GM04503 (cell line): ENCODE measurements around the gene ZNF132.
"Not testable (repeated sequence)": the region's sequence is repeated elsewhere in the genome, so short reads cannot be mapped to it uniquely, and the experiment has no call there.

Source experiments
- DNase-seq: peaks from one replicate; pipeline ENCODE4 v3.0.0-alpha.2; 2012; ENCODE audit warnings: low read depth

ZNF132 gene

GRCh38 chr19:58439576-58440554 lies at the start of gene ZNF132:
TSS of gene ZNF132 (minus strand) at chr19:58440153. CDS start at chr19:58439821, 332 bp downstream.
- DNase-seq, result peak; percentile 99

- not testable (repeated sequence) for DNase-seq
Measured at GRCh38 chr19:58484349-58484748, 44.4 kb upstream of the ZNF132 start.

DNA sequence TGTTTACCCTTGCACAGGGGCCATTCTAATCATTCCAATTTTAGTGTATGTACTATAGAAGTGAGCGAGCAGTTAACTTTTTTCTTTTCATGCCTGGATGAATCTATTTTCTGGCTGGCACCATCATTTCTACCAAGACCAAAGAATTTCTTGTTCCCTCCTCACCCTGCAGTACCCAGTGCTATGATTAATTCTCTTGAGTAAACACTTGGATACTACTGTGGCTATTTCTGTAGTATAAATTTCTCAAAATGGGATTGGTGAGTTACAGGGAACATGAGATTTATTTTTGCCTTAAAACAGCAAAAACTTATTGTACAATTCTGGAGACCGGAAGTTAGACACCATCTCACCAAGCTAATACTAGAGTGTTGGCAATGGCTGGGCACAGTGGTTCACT lies 43.8 kb upstream of the ZNF132 start:
- DNase-seq, result no peak

DNA sequence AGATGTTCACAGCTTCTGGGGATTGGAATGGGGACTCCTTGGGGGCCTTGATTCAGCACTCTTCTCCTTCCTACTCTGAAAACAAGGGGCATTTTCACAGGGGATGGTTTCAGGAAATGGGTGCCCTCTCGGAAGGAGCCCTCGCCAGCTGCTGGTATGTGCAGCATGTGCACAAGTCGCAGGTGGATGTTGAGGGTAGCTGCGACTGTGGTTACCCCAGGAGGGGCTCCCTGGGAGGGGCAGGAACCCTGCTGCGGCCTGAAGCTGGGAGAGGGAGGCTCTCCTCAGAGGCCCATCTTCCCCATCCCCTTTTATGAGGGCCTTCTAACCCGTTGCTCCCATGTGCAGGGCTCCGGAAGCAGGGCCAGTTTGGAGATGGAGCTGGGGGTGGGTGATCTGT lies 42.4 kb upstream of the ZNF132 start:
- DNase-seq, result no peak

DNA sequence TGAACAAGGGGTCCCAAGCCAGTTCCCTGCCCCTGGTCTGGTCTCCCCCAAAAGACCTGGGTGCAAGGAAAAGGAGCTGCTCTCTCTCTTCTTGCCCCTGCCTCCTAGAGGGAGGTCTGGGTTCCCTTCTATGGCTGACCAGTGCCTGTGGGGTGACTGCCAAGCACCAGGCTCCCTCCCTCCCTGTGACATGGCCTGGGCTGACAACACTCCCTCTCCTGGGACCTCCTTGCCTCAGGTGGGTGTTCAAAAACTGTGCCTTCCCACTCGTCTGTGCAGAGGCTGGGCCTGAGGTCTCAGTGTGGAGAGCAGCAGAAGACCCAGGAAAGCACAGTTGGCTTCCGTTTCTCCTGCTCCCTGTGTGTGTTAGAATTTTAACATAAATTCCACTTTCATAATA lies 40.9 kb upstream of the ZNF132 start:
- no peak for DNase-seq

GRCh38 chr19:58480481-58480830 lies 40.5 kb upstream of the ZNF132 start:
- DNase-seq, result no peak

- no peak for DNase-seq
Measured at GRCh38 chr19:58479736-58480480, 40.0 kb upstream of the ZNF132 start.

- no peak for DNase-seq
Measured at GRCh38 chr19:58479303-58479702, 39.4 kb upstream of the ZNF132 start.

- DNase-seq, result no peak
Measured at GRCh38 chr19:58477871-58478270, 37.9 kb upstream of the ZNF132 start.

DNA sequence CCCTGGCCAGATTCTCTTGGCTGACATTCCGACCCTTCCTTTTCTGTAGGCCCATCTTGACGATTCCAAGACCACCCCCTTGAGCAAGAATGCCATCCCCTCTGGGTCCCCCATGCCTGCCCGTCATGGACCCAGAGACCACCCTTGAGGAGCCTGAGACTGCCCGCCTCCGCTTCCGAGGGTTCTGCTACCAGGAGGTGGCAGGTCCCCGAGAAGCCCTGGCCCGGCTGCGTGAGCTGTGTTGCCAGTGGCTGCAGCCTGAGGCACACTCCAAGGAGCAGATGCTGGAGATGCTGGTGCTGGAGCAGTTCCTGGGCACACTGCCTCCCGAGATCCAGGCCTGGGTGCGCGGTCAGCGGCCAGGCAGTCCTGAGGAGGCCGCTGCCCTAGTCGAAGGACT lies 37.2 kb upstream of the ZNF132 start:
- no peak for DNase-seq

GRCh38 chr19:58476498-58477015 lies 36.6 kb upstream of the ZNF132 start:
- no peak for DNase-seq

DNA sequence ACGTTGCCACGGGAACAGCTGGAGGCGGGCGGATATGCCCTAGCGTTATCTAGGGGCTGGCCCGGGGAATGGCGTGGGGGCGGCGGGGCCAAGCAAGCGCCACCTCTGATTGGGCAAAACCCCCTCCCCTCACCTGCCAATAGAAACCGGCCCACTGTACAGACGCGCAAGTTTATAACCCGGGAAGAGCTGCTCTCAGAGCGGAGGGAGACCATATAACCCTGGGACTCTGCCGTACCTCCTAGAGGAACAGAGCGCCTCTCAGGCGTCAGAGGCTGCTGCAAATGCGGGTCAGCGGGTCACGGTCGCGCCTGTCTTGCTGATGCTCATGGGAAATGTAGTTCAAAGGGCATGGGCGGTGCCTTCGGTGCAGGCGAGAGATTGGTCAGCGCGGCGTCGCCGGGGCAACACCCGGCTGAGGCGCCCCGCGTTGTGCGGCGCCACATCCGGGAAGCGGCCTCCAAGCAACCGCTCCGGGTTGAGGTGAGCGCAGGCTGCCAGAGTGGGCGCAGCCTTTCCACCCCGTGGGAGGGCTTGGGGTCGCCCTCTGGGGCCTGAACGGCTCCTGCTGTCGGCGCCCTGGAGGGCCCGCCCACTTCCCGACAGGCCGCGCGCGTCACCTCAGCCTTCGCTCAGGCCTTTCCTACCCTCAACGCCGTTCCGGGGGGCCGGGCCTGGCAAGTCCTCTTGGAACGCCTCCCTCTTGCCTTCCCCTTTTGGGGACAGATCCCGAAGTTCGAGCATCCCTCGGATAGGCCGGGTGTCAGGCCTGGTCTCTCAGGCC lies 36.0 kb upstream of the ZNF132 start, which contains the start of gene ZNF446:
Gene ZNF446, plus strand, starts transcription at position 639 of the 784 bp plus-strand sequence. CDS start 867 bp downstream, outside the sequence.
- peak; percentile 90 for DNase-seq

- no peak for DNase-seq
Measured at GRCh38 chr19:58474997-58475713, 35.2 kb upstream of the ZNF132 start.

DNA sequence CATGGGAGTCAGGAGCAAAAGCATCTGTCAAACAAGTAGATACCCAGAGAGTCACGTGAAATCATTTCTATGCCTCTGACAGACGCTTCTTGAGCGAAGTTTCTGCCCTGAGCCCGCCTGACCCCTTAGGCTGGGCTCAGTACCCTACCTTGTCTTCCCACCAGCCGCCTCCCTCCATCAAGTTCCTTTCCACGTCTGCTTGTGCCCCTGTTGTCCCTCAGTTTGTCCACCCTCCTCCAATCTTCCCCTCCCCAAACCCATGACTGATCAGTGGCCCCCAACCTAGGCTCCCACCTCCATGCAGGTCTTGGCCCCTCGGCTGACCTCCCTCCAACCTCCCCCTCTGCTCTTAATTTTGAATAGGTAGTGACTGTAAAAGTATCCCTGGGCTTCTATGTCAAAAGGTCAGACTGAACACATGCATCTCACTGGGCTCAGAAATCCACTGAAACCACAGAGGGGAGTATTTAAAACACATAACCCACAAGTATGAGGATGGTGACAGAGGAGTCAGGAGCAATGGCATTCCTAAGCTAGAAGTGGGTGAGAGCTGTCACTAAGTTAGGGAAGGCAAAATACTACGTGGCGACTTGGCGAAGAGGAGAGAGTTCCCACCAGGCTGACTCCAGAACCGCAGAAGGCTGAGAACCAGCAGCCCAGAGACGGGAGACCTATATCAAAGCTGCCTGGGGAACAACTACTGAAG lies 34.5 kb upstream of the ZNF132 start:
- DNase-seq, result peak; percentile 65

GRCh38 chr19:58473775-58474174 lies 33.8 kb upstream of the ZNF132 start:
- no peak for DNase-seq

GRCh38 chr19:58471736-58472135 lies 31.8 kb upstream of the ZNF132 start:
- DNase-seq, result no peak

DNA sequence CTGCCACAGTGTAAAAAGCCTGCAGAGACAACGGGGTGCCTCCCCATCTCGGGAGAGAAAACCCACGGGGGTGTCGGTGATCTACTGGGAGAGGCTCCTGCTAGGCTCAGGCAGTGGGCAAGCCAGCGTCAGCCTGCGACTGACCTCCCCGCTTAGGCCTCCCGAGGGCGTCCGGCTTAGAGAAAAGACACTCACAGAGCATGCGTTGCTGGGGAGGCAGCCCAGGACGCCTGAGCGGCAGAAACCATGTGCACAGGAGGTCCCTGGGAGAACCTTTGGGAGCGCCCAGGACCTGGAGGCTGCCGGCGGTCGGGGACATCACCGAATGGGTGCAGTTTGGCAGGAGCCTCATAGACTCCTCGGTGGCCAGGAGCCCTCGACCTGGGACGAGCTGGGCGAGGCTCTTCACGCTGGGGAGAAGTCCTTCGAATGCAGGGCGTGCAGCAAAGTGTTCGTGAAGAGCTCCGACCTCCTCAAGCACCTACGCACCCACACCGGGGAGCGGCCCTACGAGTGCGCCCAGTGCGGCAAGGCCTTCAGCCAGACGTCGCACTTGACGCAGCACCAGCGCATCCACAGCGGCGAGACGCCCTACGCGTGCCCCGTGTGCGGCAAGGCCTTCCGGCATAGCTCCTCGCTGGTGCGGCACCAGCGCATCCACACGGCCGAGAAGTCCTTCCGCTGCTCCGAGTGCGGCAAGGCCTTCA lies 31.0 kb upstream of the ZNF132 start:
- not testable (repeated sequence) for DNase-seq

- DNase-seq, result no peak
Measured at GRCh38 chr19:58469241-58470013, 29.5 kb upstream of the ZNF132 start.

- DNase-seq, result no peak
Measured at GRCh38 chr19:58468216-58468839, 28.4 kb upstream of the ZNF132 start.
